ENCODE results near the gene HMX2.

The HMX2 gene

GRCh38 chr10:123117644-123118417 lies 30.1 kb upstream of the HMX2 start:
- TF ChIP-seq ZFX (IDR thresholded peaks at IDR 0.05) (no peak), CTCF (conservative IDR thresholded peaks at IDR 0.05) (no peak)
- H3K27ac ChIP-seq = no peak overlapping the region

GRCh38 chr10:123119081-123119480 lies 28.9 kb upstream of the HMX2 start:
- H3K27ac ChIP-seq = no peak overlapping the region
- TF ChIP-seq ZFX (IDR thresholded peaks at IDR 0.05) = no peak
- no peak for TF ChIP-seq CTCF (conservative IDR thresholded peaks at IDR 0.05)

GRCh38 chr10:123126246-123126645 lies 21.7 kb upstream of the HMX2 start:
- TF ChIP-seq CTCF (conservative IDR thresholded peaks at IDR 0.05) (no peak), ZFX (IDR thresholded peaks at IDR 0.05) (no peak)
- no peak overlapping the region for H3K27ac ChIP-seq

- TF ChIP-seq CTCF (conservative IDR thresholded peaks at IDR 0.05) (no peak), ZFX (IDR thresholded peaks at IDR 0.05) (no peak)
- no peak overlapping the region for H3K27ac ChIP-seq
Measured at GRCh38 chr10:123129618-123130271, 18.2 kb upstream of the HMX2 start.

GRCh38 chr10:123132576-123133477 lies 15.1 kb upstream of the HMX2 start:
- no peak overlapping the region for H3K27ac ChIP-seq
- TF ChIP-seq CTCF (conservative IDR thresholded peaks at IDR 0.05) (peak; percentile 92), ZFX (IDR thresholded peaks at IDR 0.05) (no peak)

GRCh38 chr10:123133541-123134342 lies 14.2 kb upstream of the HMX2 start:
- no peak overlapping the region for H3K27ac ChIP-seq
- no peak for TF ChIP-seq CTCF (conservative IDR thresholded peaks at IDR 0.05)

Data from C4-2B (cell line).